Suppressor macrophage treated with lipopolysaccharide for 4 hours (primary cell): ENCODE measurements around the gene INPP5E.

ENCODE experiments used
- DNase-seq: peaks from one replicate; pipeline ENCODE4 v3.0.0-alpha.2; 2020

The INPP5E gene

GRCh38 chr9:136380381-136380780 lies 59.3 kb downstream of the INPP5E start:
- DNase-seq = no peak

GRCh38 chr9:136379891-136380290 lies 59.8 kb downstream of the INPP5E start:
- no peak for DNase-seq

- no peak for DNase-seq
Observed at GRCh38 chr9:136379401-136379800, 60.2 kb downstream of the INPP5E start.

- no peak for DNase-seq
Observed at GRCh38 chr9:136379003-136379287, 60.7 kb downstream of the INPP5E start.
